Choroid plexus epithelial cell (primary cell): ENCODE results near the gene ZNF513.

Experiments used
- DNase-seq: peaks from one replicate; pipeline ENCODE4 v3.0.0-alpha.2; 2010; ENCODE audit warnings: low read depth
- H3K4me3 ChIP-seq: 2 replicates; pipeline ENCODE4 v1.5.1; 2011; ENCODE audit warnings: low read depth, mild to moderate bottlenecking, control low read depth, low read length, moderate library complexity
- CTCF ChIP-seq: conservative IDR thresholded peaks from 2 replicates; pipeline ENCODE4 v1.5.1; 2011; ENCODE audit warnings: low read depth, mild to moderate bottlenecking, control low read depth, inconsistent platforms, low read length, moderate library complexity

The ZNF513 gene

GRCh38 chr2:27421660-27422250 is 41.2 kb upstream of the ZNF513 start:
- no peak for DNase-seq
- no peak for TF ChIP-seq CTCF

DNA sequence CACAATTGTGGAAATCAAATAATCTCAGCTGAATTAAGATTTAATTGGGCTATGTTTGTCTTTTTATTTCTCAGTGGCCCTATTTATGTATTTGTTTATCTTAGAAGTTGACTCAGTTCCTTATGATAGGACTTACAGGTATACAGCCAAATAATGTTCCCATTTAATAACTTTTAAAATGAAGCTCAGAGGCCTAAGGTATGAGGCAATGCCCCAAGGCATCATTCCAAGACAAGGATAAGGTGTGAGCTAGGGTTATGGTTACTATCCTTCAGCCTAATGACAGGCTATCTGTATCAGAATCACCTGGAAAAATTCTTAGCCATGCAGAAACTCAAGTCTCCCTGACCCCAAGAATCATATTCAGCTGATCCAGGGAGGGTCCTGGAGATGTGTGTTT is 40.5 kb upstream of the ZNF513 start:
- no peak overlapping the region for H3K4me3 ChIP-seq
- no peak for TF ChIP-seq CTCF
- no peak for DNase-seq

More at GRCh38 chr2:27421660-27422250, 41.2 kb upstream of the ZNF513 start:
- no peak overlapping the region for H3K4me3 ChIP-seq

DNA sequence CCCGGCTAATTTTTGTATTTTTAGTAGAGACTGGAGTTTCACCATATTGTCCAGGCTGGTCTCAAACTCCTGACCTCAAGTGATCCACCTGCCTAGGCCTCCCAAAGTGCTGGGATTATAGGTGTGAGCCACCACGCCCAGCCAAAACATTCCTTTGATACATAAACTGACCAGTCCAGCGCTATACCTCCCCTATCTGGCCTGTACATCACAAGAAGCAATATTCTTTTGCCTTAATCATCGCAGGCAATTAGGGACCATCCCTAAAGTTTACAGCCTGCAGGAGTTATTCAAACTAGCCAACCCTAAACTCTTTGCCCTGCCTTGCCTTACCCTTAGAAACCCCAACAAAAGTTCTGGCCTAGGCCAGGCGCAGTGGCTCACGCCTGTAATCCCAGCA is 35.6 kb upstream of the ZNF513 start:
- H3K4me3 ChIP-seq: no peak overlapping the region
- no peak for DNase-seq
- TF ChIP-seq CTCF: no peak

DNA sequence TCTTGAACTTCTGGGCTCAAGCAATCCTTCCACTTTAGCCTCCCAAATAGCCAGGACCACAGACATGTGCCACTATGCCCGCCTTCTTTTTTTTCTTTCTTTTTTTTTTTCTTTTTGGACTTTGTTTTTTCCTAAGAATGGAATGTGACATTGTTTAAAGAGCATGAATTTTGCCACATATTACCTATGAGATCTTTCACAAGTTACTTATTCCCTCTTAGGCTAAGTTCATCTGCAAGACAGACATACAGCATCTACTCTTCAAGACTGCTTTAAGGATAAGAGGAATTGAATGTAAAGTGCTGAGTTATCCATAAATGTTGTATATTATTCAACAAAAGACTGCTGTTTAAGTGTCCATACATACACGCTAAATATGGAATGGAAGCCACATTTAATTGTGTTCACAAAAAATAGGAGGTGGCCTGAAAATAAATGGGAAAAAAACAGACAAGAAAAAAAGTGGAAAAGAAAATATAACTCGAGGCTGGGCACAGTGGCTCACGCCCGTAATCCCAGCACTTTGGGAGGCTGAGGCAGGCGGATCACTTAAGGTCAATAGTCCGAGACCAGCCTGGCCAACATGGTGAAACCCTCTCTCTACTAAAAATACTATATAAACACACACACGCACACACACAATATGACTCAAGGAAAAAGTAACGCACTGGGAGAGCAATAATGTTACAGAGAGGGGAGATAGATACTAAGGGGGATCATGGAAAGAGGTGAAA is 32.1 kb upstream of the ZNF513 start:
- no peak for TF ChIP-seq CTCF
- DNase-seq: no peak

DNA sequence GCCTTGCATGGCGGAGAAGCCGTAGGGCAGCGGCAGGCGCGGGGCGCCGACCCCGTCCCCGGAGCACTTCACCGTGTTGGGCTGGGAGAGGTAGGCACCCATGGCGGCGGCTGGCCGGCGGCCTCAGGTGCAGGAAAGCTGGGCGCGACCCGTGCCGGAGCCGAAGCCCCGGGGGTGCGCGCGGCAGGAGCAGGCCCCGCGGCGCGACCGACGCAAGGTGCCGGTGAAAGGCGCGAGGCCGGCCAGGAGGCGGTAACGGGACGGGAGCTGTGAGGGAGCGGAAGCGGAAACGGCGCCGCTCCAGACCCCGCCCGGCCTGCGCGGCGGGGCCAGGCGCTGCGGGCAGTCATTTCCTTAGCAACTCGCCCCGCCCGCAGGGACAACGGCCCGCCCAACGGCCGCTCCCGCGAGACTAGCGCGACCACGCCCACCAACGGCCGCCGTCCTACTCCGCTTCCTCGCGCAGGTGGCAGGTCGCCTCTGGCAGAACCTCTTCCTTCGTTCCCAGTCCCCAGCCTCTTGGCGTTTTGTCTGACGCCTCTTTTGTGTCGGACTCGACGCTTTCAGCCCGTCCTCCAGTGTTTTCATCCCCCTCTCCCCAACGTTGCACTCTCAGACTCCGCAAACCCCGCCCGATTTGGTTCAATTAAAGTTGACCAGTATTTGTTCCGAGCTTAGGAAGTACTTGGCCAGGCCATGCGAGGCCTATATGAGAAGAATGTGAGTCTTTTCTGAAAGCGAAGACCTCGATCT is 29.0 kb upstream of the ZNF513 start, which contains the start of gene PPM1G:
Gene PPM1G, minus strand, starts transcription at position 271 of the 753 bp plus-strand sequence. Its CDS starts 169 bp downstream, at position 102.
- no peak for TF ChIP-seq CTCF
- H3K4me3 ChIP-seq: peak within 1 kb of the TSS; percentile 96
- peak; percentile 95 for DNase-seq

More for the DNA sequence above, 32.1 kb upstream of the ZNF513 start:
- no peak overlapping the region for H3K4me3 ChIP-seq

- TF ChIP-seq CTCF: no peak
- peak overlapping the region; percentile 96 for H3K4me3 ChIP-seq
- no peak for DNase-seq
Observed at GRCh38 chr2:27408601-27409320, 28.2 kb upstream of the ZNF513 start.
